Mesendoderm (in vitro differentiated cells): ENCODE results near the gene USP47.

ENCODE experiments used
- DNase-seq: peaks from one replicate; pipeline ENCODE4 v3.0.0; 2013
- H2AK5ac ChIP-seq: 2 replicates; pipeline ENCODE4 v1.6.1; 2013; ENCODE audit warnings: low read length, inconsistent platforms
- H2BK120ac ChIP-seq: 2 replicates; pipeline ENCODE4 v1.6.1; 2013; ENCODE audit warnings: low read depth, mild to moderate bottlenecking, low read length, moderate library complexity, mixed read lengths
- H2BK15ac ChIP-seq: replicated peaks from 2 replicates; pipeline ENCODE4 v1.6.1; 2013; ENCODE audit warnings: low read depth, mild to moderate bottlenecking, moderate library complexity
- H2BK5ac ChIP-seq: 2 replicates; pipeline ENCODE4 v1.6.1; 2013; ENCODE audit warnings: low read length, inconsistent platforms
- H3K18ac ChIP-seq: 2 replicates; pipeline ENCODE4 v1.6.1; 2013; ENCODE audit warnings: mild to moderate bottlenecking, low read length, mixed read lengths
- H3K23ac ChIP-seq: one replicate; pipeline ENCODE4 v1.6.1; 2013; ENCODE audit warnings: low read length
- H3K27ac ChIP-seq: 2 replicates; pipeline ENCODE4 v1.5.1; 2013; ENCODE audit warnings: low read depth, mild to moderate bottlenecking, inconsistent platforms, low read length, moderate library complexity
- H3K27me3 ChIP-seq: 2 replicates; pipeline ENCODE4 v1.6.1; 2013; ENCODE audit warnings: low read length, control low read depth, mild to moderate bottlenecking, inconsistent platforms; ENCODE audit not compliant: insufficient read depth, poor library complexity
- H3K36me3 ChIP-seq: 2 replicates; pipeline ENCODE4 v1.6.1; 2013; ENCODE audit warnings: low read length, inconsistent platforms; ENCODE audit not compliant: control insufficient read depth, insufficient read depth
- H3K4ac ChIP-seq: one replicate; pipeline ENCODE4 v1.6.1; 2013; ENCODE audit warnings: low read depth, mild to moderate bottlenecking, low read length, moderate library complexity
- H3K4me1 ChIP-seq: 2 replicates; pipeline ENCODE4 v1.6.1; 2013; ENCODE audit warnings: low read depth, low read length, inconsistent platforms; ENCODE audit not compliant: control insufficient read depth
- H3K4me2 ChIP-seq: 2 replicates; pipeline ENCODE4 v1.6.1; 2013; ENCODE audit warnings: low read length
- H3K4me3 ChIP-seq: 2 replicates; pipeline ENCODE4 v1.5.1; 2013; ENCODE audit warnings: mild to moderate bottlenecking, low read length
- H3K56ac ChIP-seq: one replicate; pipeline ENCODE4 v1.6.1; 2013; ENCODE audit warnings: low read length
- H3K79me1 ChIP-seq: 2 replicates; pipeline ENCODE4 v1.6.1; 2013; ENCODE audit warnings: low read length, inconsistent platforms
- H3K79me2 ChIP-seq: 2 replicates; pipeline ENCODE4 v1.6.1; 2013; ENCODE audit warnings: mild to moderate bottlenecking, low read length; ENCODE audit not compliant: control insufficient read depth, insufficient read depth
- H3K9ac ChIP-seq: 2 replicates; pipeline ENCODE4 v1.6.1; 2013; ENCODE audit warnings: low read length, inconsistent platforms
- H4K5ac ChIP-seq: one replicate; pipeline ENCODE4 v1.6.1; 2013; ENCODE audit warnings: low read length
- H4K8ac ChIP-seq: one replicate; pipeline ENCODE4 v1.6.1; 2013; ENCODE audit warnings: low read depth, mild to moderate bottlenecking, control low read depth, low read length, moderate library complexity
- WGBS: extraction: QIAGEN DNeasy Blood & Tissue Kit; methylation state at CpG from one replicate; pipeline ENCODE4 v1.1.7; 2013; ENCODE audit warnings: low lambda C conversion rate, missing lambda C conversion rate; ENCODE audit not compliant: insufficient coverage; ENCODE audit errors: extremely low coverage; 5-methylcytosine and 5-hydroxymethylcytosine counted together

The USP47 gene

GRCh38 chr11:12005476-12005875, 163.7 kb downstream of the USP47 start:
- H2BK5ac ChIP-seq: no peak overlapping the region
- WGBS: no CpG with 5 or more reads among the region's 1 CpG

GRCh38 chr11:12006552-12007229, 164.9 kb downstream of the USP47 start:
- H3K4ac ChIP-seq: no peak overlapping the region
- peaks cover 2% of the 10 kb centered on the region for H3K36me3 ChIP-seq
- no peak overlapping the region for H2BK5ac ChIP-seq
- no peak overlapping the region for H2BK15ac ChIP-seq
- H2BK120ac ChIP-seq: no peak overlapping the region
- WGBS: no CpG with 5 or more reads among the region's 7 CpGs
- peaks cover 13% of the 10 kb centered on the region for H3K79me1 ChIP-seq
- H3K9ac ChIP-seq: no peak overlapping the region
- H4K5ac ChIP-seq: no peak overlapping the region
- DNase-seq: no peak
- H2AK5ac ChIP-seq: no peak overlapping the region
- no peaks in the 10 kb centered on the region for H3K79me2 ChIP-seq
- H3K27me3 ChIP-seq: no peaks in the 10 kb centered on the region
- no peak overlapping the region for H3K27ac ChIP-seq
- H3K23ac ChIP-seq: no peak overlapping the region
- H3K4me2 ChIP-seq: no peak overlapping the region
- H3K18ac ChIP-seq: no peak overlapping the region
- no peak overlapping the region for H4K8ac ChIP-seq
- H3K4me3 ChIP-seq: no peak overlapping the region
- no peak overlapping the region for H3K56ac ChIP-seq
- H3K4me1 ChIP-seq: peaks cover 3% of the 10 kb centered on the region

More at GRCh38 chr11:12005476-12005875, 163.7 kb downstream of the USP47 start:
- H3K4me3 ChIP-seq: no peak overlapping the region
- H3K4ac ChIP-seq: no peak overlapping the region
- no peak for DNase-seq
- H3K23ac ChIP-seq: no peak overlapping the region
- no peak overlapping the region for H3K18ac ChIP-seq
- H2AK5ac ChIP-seq: no peak overlapping the region
- H3K4me2 ChIP-seq: no peak overlapping the region
- no peak overlapping the region for H4K8ac ChIP-seq
- no peak overlapping the region for H2BK15ac ChIP-seq
- H2BK120ac ChIP-seq: no peak overlapping the region
- H3K36me3 ChIP-seq: peaks cover 3% of the 10 kb centered on the region
- H3K9ac ChIP-seq: no peak overlapping the region
- H4K5ac ChIP-seq: no peak overlapping the region
- no peak overlapping the region for H3K56ac ChIP-seq
- H3K79me1 ChIP-seq: peaks cover 13% of the 10 kb centered on the region
- no peaks in the 10 kb centered on the region for H3K79me2 ChIP-seq
- peaks cover 3% of the 10 kb centered on the region for H3K4me1 ChIP-seq
- no peak overlapping the region for H3K27ac ChIP-seq
- H3K27me3 ChIP-seq: no peaks in the 10 kb centered on the region

GRCh38 chr11:12007230-12007593, 165.4 kb downstream of the USP47 start:
- H3K36me3 ChIP-seq: peaks cover under 1% of the 10 kb centered on the region
- no peak overlapping the region for H3K23ac ChIP-seq
- no peak overlapping the region for H3K4me3 ChIP-seq

GRCh38 chr11:12007769-12008737, 166.3 kb downstream of the USP47 start, which contains the start of gene DKK3:
Gene DKK3, minus strand, starts transcription at chr11:12008626. Its CDS starts 44 bp downstream, at chr11:12008582.
- H3K9ac ChIP-seq: peak within 1 kb of the TSS; percentile 73
- H3K79me1 ChIP-seq: peaks cover 13% of the 10 kb centered on the region
- peaks cover 3% of the 10 kb centered on the region for H3K4me1 ChIP-seq
- no peak within 1 kb of the TSS for H4K5ac ChIP-seq
- H3K23ac ChIP-seq: no peak within 1 kb of the TSS
- H3K4me3 ChIP-seq: peak within 1 kb of the TSS; percentile 79
- H3K4me2 ChIP-seq: peak within 1 kb of the TSS; percentile 91
- H2BK15ac ChIP-seq: no peak within 1 kb of the TSS
- H3K18ac ChIP-seq: peak within 1 kb of the TSS; percentile 78
- H2BK5ac ChIP-seq: no peak within 1 kb of the TSS
- H2AK5ac ChIP-seq: no peak within 1 kb of the TSS
- no peak within 1 kb of the TSS for H4K8ac ChIP-seq
- DNase-seq: peak; percentile 62
- H3K4ac ChIP-seq: no peak within 1 kb of the TSS
- no peaks in the 10 kb centered on the region for H3K27me3 ChIP-seq
- no CpG with 5 or more reads among the region's 71 CpGs for WGBS
- H3K36me3 ChIP-seq: no peaks in the 10 kb centered on the region
- no peak within 1 kb of the TSS for H3K27ac ChIP-seq
- peak within 1 kb of the TSS; percentile 93 for H3K56ac ChIP-seq
- H3K79me2 ChIP-seq: no peaks in the 10 kb centered on the region
- H2BK120ac ChIP-seq: no peak within 1 kb of the TSS

More at GRCh38 chr11:12007230-12007593, 165.4 kb downstream of the USP47 start:
- no peak overlapping the region for H3K18ac ChIP-seq
- no peak overlapping the region for H2AK5ac ChIP-seq
- no CpG with 5 or more reads among the region's 5 CpGs for WGBS
- H3K4me2 ChIP-seq: no peak overlapping the region
- no peak overlapping the region for H3K56ac ChIP-seq
- no peak overlapping the region for H2BK15ac ChIP-seq
- peaks cover 13% of the 10 kb centered on the region for H3K79me1 ChIP-seq
- no peak overlapping the region for H2BK5ac ChIP-seq
- no peak overlapping the region for H3K9ac ChIP-seq
- H3K27me3 ChIP-seq: no peaks in the 10 kb centered on the region
- no peak for DNase-seq
- H3K27ac ChIP-seq: no peak overlapping the region
- no peak overlapping the region for H4K5ac ChIP-seq
- H4K8ac ChIP-seq: no peak overlapping the region
- H2BK120ac ChIP-seq: no peak overlapping the region
- H3K4ac ChIP-seq: no peak overlapping the region
- no peaks in the 10 kb centered on the region for H3K79me2 ChIP-seq
- peaks cover 3% of the 10 kb centered on the region for H3K4me1 ChIP-seq
